MCF 10A (cell line): ENCODE data around the gene FIBCD1. TPM values are rescaled to one million over a fixed set of nuclear protein-coding genes. Genes with fewer than 3 reads are reported as not detected.
A peak's percentile ranks its signal among the peaks of the same experiment; 100 is the strongest.

ENCODE experiments used
- BruUV-seq: library from RNA; stranded (reverse); fragments of 400-500 nt; replicated peaks from 2 replicates; lab custom pipeline; 2021; lab: Mats Ljungman, UMichigan
- CTCF ChIA-PET: fragments of 300-600 bp; sonication (Branson Sonifier 250); formaldehyde crosslinking; extraction: SDS; loops from one replicate; lab custom pipeline; 2021; ENCODE audit warnings: antibody characterized with exemption, inconsistent platforms; lab: Yijun Ruan, JAX
- POLR2A ChIA-PET: fragments of 300-600, 350-650 bp; sonication (Branson Sonifier 250); formaldehyde crosslinking; extraction: SDS; loops from one replicate; lab custom pipeline; 2020; ENCODE audit warnings: antibody characterized with exemption, inconsistent platforms; lab: Yijun Ruan, JAX
- DNase-seq: peaks from one replicate; pipeline ENCODE4 v3.0.0-alpha.2; 2018; ENCODE audit not compliant: unreplicated experiment
- H3K27ac Mint-ChIP-seq: one replicate; pipeline ENCODE4 v1.8.0; 2022; ENCODE audit warnings: mild to moderate bottlenecking, low read depth, mixed read lengths; ENCODE audit not compliant: unreplicated experiment
- H3K27me3 Mint-ChIP-seq: one replicate; pipeline ENCODE4 v1.8.0; 2022; ENCODE audit warnings: mixed read lengths; ENCODE audit not compliant: insufficient read depth, unreplicated experiment
- H3K36me3 Mint-ChIP-seq: one replicate; pipeline ENCODE4 v1.8.0; 2022; ENCODE audit warnings: mild to moderate bottlenecking, moderate library complexity, mixed read lengths; ENCODE audit not compliant: insufficient read depth, unreplicated experiment
- H3K4me1 Mint-ChIP-seq: one replicate; pipeline ENCODE4 v1.8.0; 2022; ENCODE audit warnings: mixed read lengths; ENCODE audit not compliant: insufficient read depth, unreplicated experiment
- H3K4me3 Mint-ChIP-seq: one replicate; pipeline ENCODE4 v1.8.0; 2022; ENCODE audit warnings: mild to moderate bottlenecking, moderate library complexity, mixed read lengths; ENCODE audit not compliant: unreplicated experiment
- H3K9me3 Mint-ChIP-seq: one replicate; pipeline ENCODE4 v1.8.0; 2022; ENCODE audit warnings: mixed read lengths; ENCODE audit not compliant: unreplicated experiment
- intact Hi-C: fragments of 100-400 bp; cut with micrococcal nuclease; formaldehyde crosslinking; loops from 2 replicates; pipeline ENCODE4 v1.14.1; 2022
- total RNA-seq: library from RNA; stranded (reverse); gene quantifications from 2 replicates; pipeline ENCODE4 v1.2.3, GENCODE V29; 2022
- TF ChIP-seq, protein P1 (sequence below): fragments of 200-600 bp; IDR thresholded peaks from one replicate; pipeline ENCODE4 v1.8.0; 2022; ENCODE audit warnings: antibody characterized with exemption, mild to moderate bottlenecking; ENCODE audit not compliant: unreplicated experiment

FIBCD1 gene
- total RNA-seq, 1 experiment from 2014 or later = 1.6 TPM

GRCh38 chr9:130868230-130868629 lies 70.8 kb downstream of the FIBCD1 start:
- intact Hi-C loops = no loop called here
- Mint-ChIP-seq H3K9me3 (no peaks in the 10 kb centered on the region), H3K4me1 (peaks cover 6% of the 10 kb centered on the region), H3K4me3 (no peak overlapping the region), H3K36me3 (peaks cover 74% of the 10 kb centered on the region), H3K27ac (no peak overlapping the region), H3K27me3 (no peaks in the 10 kb centered on the region)
- TF ChIP-seq, protein P1, sequence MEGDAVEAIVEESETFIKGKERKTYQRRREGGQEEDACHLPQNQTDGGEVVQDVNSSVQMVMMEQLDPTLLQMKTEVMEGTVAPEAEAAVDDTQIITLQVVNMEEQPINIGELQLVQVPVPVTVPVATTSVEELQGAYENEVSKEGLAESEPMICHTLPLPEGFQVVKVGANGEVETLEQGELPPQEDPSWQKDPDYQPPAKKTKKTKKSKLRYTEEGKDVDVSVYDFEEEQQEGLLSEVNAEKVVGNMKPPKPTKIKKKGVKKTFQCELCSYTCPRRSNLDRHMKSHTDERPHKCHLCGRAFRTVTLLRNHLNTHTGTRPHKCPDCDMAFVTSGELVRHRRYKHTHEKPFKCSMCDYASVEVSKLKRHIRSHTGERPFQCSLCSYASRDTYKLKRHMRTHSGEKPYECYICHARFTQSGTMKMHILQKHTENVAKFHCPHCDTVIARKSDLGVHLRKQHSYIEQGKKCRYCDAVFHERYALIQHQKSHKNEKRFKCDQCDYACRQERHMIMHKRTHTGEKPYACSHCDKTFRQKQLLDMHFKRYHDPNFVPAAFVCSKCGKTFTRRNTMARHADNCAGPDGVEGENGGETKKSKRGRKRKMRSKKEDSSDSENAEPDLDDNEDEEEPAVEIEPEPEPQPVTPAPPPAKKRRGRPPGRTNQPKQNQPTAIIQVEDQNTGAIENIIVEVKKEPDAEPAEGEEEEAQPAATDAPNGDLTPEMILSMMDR = no peak
- BruUV-seq = no TSS peak
- no peak for DNase-seq
- ChIA-PET CTCF (interaction anchor here (1.2 to 10.8 kb wide), 8 partner anchors 10 to 178 kb away, joined by 3 to 235 read pairs (median 18); no protein-coding TSS in a partner anchor), POLR2A (interaction anchor here (0.7 to 1.3 kb wide), 2 partner anchors 10 to 159 kb away, joined by 3 read pairs; no protein-coding TSS in a partner anchor)

DNA sequence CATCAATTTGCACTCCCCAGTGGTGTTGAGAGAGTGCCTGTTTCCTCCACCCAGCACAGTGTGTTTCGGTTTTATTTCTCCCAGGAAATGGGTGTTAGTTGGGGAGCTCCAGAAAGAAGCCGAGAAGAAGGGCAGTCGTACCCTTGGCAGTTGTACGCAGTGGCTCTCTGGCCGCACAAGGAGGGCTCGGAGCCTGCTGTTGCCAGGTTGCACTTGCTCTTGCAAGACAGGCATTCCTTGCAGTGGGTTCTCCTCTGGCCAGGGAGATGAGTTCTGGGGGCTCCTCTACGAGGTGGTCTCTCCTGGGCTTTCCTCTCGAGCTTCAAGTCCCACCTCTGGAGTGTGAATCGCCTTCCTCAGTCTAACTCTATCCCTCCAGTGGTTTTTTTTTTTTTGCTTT lies 71.5 kb downstream of the FIBCD1 start:
- DNase-seq = no peak
- H3K4me1 Mint-ChIP-seq = peaks cover 6% of the 10 kb centered on the region
- ChIA-PET POLR2A (interaction anchor here (1.3 to 1.6 kb wide), 2 partner anchors 159 to 166 kb away, joined by 3 to 5 read pairs; no protein-coding TSS in a partner anchor), CTCF (interaction anchor here (0.7 to 10.8 kb wide), 18 partner anchors 9 to 579 kb away, joined by 3 to 235 read pairs (median 14); no protein-coding TSS in a partner anchor)
- H3K36me3 Mint-ChIP-seq = peaks cover 74% of the 10 kb centered on the region
- H3K27ac Mint-ChIP-seq = no peak overlapping the region
- TF ChIP-seq, protein P1 = no peak
- no peak overlapping the region for H3K4me3 Mint-ChIP-seq
- intact Hi-C loops = no loop called here
- H3K27me3 Mint-ChIP-seq = no peaks in the 10 kb centered on the region
- BruUV-seq = no TSS peak
- no peaks in the 10 kb centered on the region for H3K9me3 Mint-ChIP-seq

DNA sequence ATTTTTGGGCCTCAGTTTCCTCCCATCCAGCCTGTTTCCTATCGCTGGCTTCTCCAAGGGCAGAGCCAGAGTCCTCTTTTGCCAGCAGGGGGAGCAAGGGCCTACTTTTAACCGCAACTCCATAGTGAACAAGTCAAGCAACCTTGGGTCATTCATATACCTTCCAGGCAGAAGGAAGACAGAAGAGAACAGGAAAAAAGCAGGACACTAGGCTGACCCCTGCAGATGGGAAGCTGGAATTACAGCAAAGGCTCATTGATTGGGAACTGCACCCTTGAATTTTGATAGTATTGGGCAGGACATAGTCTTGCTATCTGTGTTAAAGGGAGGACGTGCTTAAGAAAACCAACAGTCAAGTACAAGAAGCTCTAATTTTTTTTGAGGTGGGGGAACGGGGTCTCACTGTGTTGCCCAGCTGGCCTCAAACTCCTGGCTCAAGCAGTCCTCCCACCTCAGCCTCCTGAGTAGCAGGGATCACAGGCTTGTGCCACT lies 72.5 kb downstream of the FIBCD1 start:
- intact Hi-C loops = loop anchor here (1.0 kb wide), 4 partner anchors 75 to 180 kb away; no protein-coding TSS in a partner anchor
- H3K9me3 Mint-ChIP-seq = no peaks in the 10 kb centered on the region
- TF ChIP-seq, protein P1 = peak; percentile 80
- BruUV-seq = no TSS peak
- DNase-seq = peak; percentile 94
- H3K4me3 Mint-ChIP-seq = no peak overlapping the region
- ChIA-PET POLR2A (interaction anchor here (0.8 to 1.6 kb wide), 8 partner anchors 12 to 173 kb away, joined by 3 to 5 read pairs (median 3); partner anchors contain the start of gene EXOSC2), CTCF (interaction anchor here (0.6 to 10.8 kb wide), 43 partner anchors 8 to 1045 kb away, joined by 3 to 235 read pairs (median 4); partner anchors contain the start of gene EXOSC2)
- no peaks in the 10 kb centered on the region for H3K27me3 Mint-ChIP-seq
- no peak overlapping the region for H3K27ac Mint-ChIP-seq
- H3K4me1 Mint-ChIP-seq = peaks cover 6% of the 10 kb centered on the region
- peaks cover 71% of the 10 kb centered on the region for H3K36me3 Mint-ChIP-seq

DNA sequence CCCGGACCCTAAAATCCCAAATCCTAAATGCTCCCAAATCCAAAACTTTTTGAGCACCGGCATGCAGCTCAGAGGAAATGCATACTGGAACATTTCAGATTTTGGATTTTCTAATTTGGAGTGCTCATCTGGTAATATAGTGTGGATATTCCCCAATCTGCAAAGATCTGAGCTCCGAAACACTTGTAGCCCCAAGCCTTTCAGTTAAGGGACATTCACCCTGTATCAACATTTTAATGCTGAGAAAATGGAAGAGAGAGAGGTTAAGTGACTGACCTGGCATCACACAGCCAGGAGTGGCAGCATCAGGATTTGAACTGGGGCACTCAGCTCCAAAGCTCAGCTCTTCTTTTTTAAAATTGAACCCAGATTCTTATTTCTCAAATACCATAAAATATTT lies 73.1 kb downstream of the FIBCD1 start:
- Mint-ChIP-seq H3K9me3 (no peaks in the 10 kb centered on the region), H3K4me1 (peaks cover 6% of the 10 kb centered on the region), H3K4me3 (no peak overlapping the region), H3K36me3 (peaks cover 69% of the 10 kb centered on the region), H3K27ac (no peak overlapping the region), H3K27me3 (no peaks in the 10 kb centered on the region)
- intact Hi-C loops = loop anchor here (1.0 kb wide), 4 partner anchors 75 to 180 kb away; no protein-coding TSS in a partner anchor
- BruUV-seq = no TSS peak
- POLR2A ChIA-PET = interaction anchor here (0.8 to 1.6 kb wide), 8 partner anchors 11 to 173 kb away, joined by 3 to 5 read pairs (median 3); partner anchors contain the start of gene EXOSC2
- CTCF ChIA-PET = interaction anchor here (0.6 to 10.8 kb wide), 30 partner anchors 12 to 1133 kb away, joined by 3 to 235 read pairs (median 5); partner anchors contain the start of gene EXOSC2
- TF ChIP-seq, protein P1 = no peak
- no peak for DNase-seq
